Endothelial cell of umbilical vein (primary cell): Measurements from ENCODE around the gene ALKBH6. TPM values are rescaled to one million over a fixed set of nuclear protein-coding genes. Genes with fewer than 3 reads are reported as not detected.

Source experiments
- BruUV-seq: library from RNA; stranded (reverse); fragments of 400-500 nt; replicated peaks from 2 replicates; lab custom pipeline; 2021; lab: Mats Ljungman, UMichigan
- CTCF ChIA-PET: fragments of 300-600, 350-600 bp; sonication (Branson Sonifier 250); formaldehyde crosslinking; loops from one replicate; lab custom pipeline; 2021; ENCODE audit warnings: antibody characterized with exemption, inconsistent platforms; lab: Charles Lee
- POLR2A ChIA-PET: fragments of 300-600, 350-600 bp; sonication (Branson Sonifier 250); formaldehyde crosslinking; loops from one replicate; lab custom pipeline; 2021; ENCODE audit warnings: antibody characterized with exemption, inconsistent platforms; lab: Charles Lee
- DNase-seq: peaks from one replicate; pipeline ENCODE4 v3.0.0-alpha.2; 2011; ENCODE audit warnings: low read depth, low spot score
- FAIRE-seq: peaks from 2 replicates; lab custom pipeline; 2011; peaks lifted over from hg19 to GRCh38; lab: Jason Lieb, UNC
- H2AFZ ChIP-seq: 2 replicates; pipeline ENCODE4 v1.6.0; 2012; ENCODE audit warnings: low read depth, low read length, control low read depth, inconsistent platforms
- H3K27ac ChIP-seq: 2 replicates; pipeline ENCODE4 v1.5.1; 2011; ENCODE audit warnings: low read depth, mild to moderate bottlenecking, control low read depth, low read length, moderate library complexity; ENCODE audit not compliant: insufficient read depth
- H3K27me3 ChIP-seq, 2 experiments: 2 replicates each; pipeline versions ENCODE4 v1.6.0 to v1.6.1; 2011; ENCODE audit warnings: low read length in 2 of 2, mixed read lengths in 1 of 2; ENCODE audit not compliant: control insufficient read depth in 2 of 2, insufficient read depth in 2 of 2
- H3K36me3 ChIP-seq, 2 experiments: 2 replicates in 1 of 2; 3 replicates in 1 of 2; pipeline ENCODE4 v1.5.1; 2011; ENCODE audit warnings: low read length in 2 of 2, mild to moderate bottlenecking in 1 of 2, moderate library complexity in 1 of 2; ENCODE audit not compliant: control insufficient read depth in 2 of 2, insufficient read depth in 2 of 2; ENCODE audit errors: extremely low read depth in 1 of 2
- H3K4me1 ChIP-seq: 3 replicates; pipeline ENCODE4 v1.5.1; 2011; ENCODE audit warnings: mild to moderate bottlenecking, low read length; ENCODE audit not compliant: control insufficient read depth, insufficient read depth; ENCODE audit errors: extremely low read depth
- H3K4me2 ChIP-seq: 2 replicates; pipeline ENCODE4 v1.6.1; 2011; ENCODE audit warnings: low read length, control low read depth, mixed read lengths; ENCODE audit not compliant: insufficient read depth
- H3K4me3 ChIP-seq, 3 experiments: fragments of 200-600 bp in 1 of 3; sonication (generic), shearing (Covaris generic) in 1 of 3; replicated peaks in 1 of 3; 2 replicates each; pipeline ENCODE4 v1.5.1; 2011 to 2016; ENCODE audit warnings: control low read depth in 3 of 3, low read length in 3 of 3, mild to moderate bottlenecking in 2 of 3, inconsistent platforms in 1 of 3, low read depth in 1 of 3, moderate library complexity in 1 of 3; ENCODE audit not compliant: insufficient read depth in 1 of 3
- H3K79me2 ChIP-seq: 2 replicates; pipeline ENCODE4 v1.6.0; 2012; ENCODE audit warnings: low read length, inconsistent platforms; ENCODE audit not compliant: control insufficient read depth, insufficient read depth
- H3K9ac ChIP-seq: replicated peaks from 2 replicates; pipeline ENCODE3; 2011; ENCODE audit warnings: low read length, control low read depth; ENCODE audit not compliant: insufficient read depth; ENCODE audit errors: extremely low read depth
- H3K9me1 ChIP-seq: replicated peaks from 3 replicates; pipeline ENCODE4 v1.6.0; 2011; ENCODE audit warnings: mild to moderate bottlenecking, low read length; ENCODE audit not compliant: control insufficient read depth, insufficient read depth; ENCODE audit errors: extremely low read depth
- H3K9me3 ChIP-seq: replicated peaks from 2 replicates; pipeline ENCODE4 v1.5.1; 2012; ENCODE audit warnings: low read length, inconsistent platforms; ENCODE audit not compliant: control insufficient read depth, insufficient read depth
- H4K20me1 ChIP-seq: replicated peaks from 2 replicates; pipeline ENCODE3; 2011; ENCODE audit warnings: mild to moderate bottlenecking, low read length; ENCODE audit not compliant: control insufficient read depth, insufficient read depth; ENCODE audit errors: extremely low read depth
- EZH2 ChIP-seq: IDR thresholded peaks from 2 replicates; pipeline ENCODE4 v1.6.1; 2012; ENCODE audit warnings: borderline replicate concordance, low read depth, mild to moderate bottlenecking, moderate library complexity, low read length, inconsistent platforms; ENCODE audit not compliant: severe bottlenecking
- FOS ChIP-seq: IDR thresholded peaks from 2 replicates; pipeline ENCODE4 v1.6.1; 2011; ENCODE audit warnings: mild to moderate bottlenecking, low read length, moderate library complexity, borderline replicate concordance; ENCODE audit not compliant: insufficient read depth
- GATA2 ChIP-seq: IDR thresholded peaks from 2 replicates; pipeline ENCODE4 v1.7.0; 2011; ENCODE audit warnings: low read depth, mild to moderate bottlenecking, moderate library complexity, mixed read lengths, low read length; ENCODE audit not compliant: insufficient read length, insufficient read depth
- JUN ChIP-seq: IDR thresholded peaks from 2 replicates; pipeline ENCODE4 v1.6.1; 2011; ENCODE audit warnings: borderline replicate concordance, low read depth; ENCODE audit not compliant: insufficient read length, insufficient read depth
- MYC ChIP-seq: IDR thresholded peaks from one replicate; pipeline ENCODE4 v1.6.1; 2011; ENCODE audit warnings: mild to moderate bottlenecking, low read depth, low read length
- POLR2A ChIP-seq: IDR thresholded peaks from 2 replicates; pipeline ENCODE4 v1.6.1; 2012; ENCODE audit warnings: low read depth, mild to moderate bottlenecking, control low read depth, low read length
- POLR2AphosphoS5 ChIP-seq: IDR thresholded peaks from 2 replicates; pipeline ENCODE4 v1.6.1; 2012; ENCODE audit warnings: low read depth, mild to moderate bottlenecking, control low read depth, low read length, moderate library complexity; ENCODE audit not compliant: insufficient read depth
- dilution Hi-C: fragments of 300-500 bp; cut with MboI; formaldehyde crosslinking; loops from one replicate; pipeline ENCODE4 v1.15.0; 2019; ENCODE audit warnings: low sequenced_read_pairs; ENCODE audit not compliant: extremely low pct_ligation_motif_present
- intact Hi-C: fragments of 100-400 bp; cut with micrococcal nuclease; formaldehyde crosslinking; loops from one replicate; pipeline ENCODE4 v1.10.0; 2022
- polyA plus RNA-seq, 4 experiments: library from polyadenylated mRNA; depleted of rRNA in 3 of 4; stranded (reverse) in 3 of 4; unstranded in 1 of 4; fragments of >200 nt; gene quantifications; 2 replicates each; pipeline versions ENCODE4 v1.2.1 to v1.2.3, GENCODE V29; 2011 to 2012; ENCODE audit warnings: missing spikeins in 1 of 4
- total RNA-seq: library from RNA; stranded (reverse); gene quantifications from 2 replicates; pipeline ENCODE4 v1.2.3, GENCODE V29; 2021
- TF ChIP-seq, protein P1 (sequence below): IDR thresholded peaks from 2 replicates; pipeline ENCODE4 v1.6.1; 2011; ENCODE audit not compliant: insufficient read depth, insufficient read length
- TF ChIP-seq, protein P2 (sequence below), 2 donors: IDR thresholded peaks; 1 replicate in 1 of 2; 2 replicates in 1 of 2; pipeline ENCODE4 v1.5.1; 2011; ENCODE audit warnings: low read length in 2 of 2, mild to moderate bottlenecking in 2 of 2, moderate library complexity in 2 of 2, control low read depth in 1 of 2, inconsistent platforms in 1 of 2, low read depth in 1 of 2; ENCODE audit not compliant: insufficient read depth in 1 of 2; ENCODE audit errors: extremely low read depth in 1 of 2

ALKBH6 gene
- total and polyA plus RNA-seq, 2 donors (not counting 3 experiments of a cell fraction or from before 2014, with no cell fraction given) = 17.3 to 26.7 TPM

DNA sequence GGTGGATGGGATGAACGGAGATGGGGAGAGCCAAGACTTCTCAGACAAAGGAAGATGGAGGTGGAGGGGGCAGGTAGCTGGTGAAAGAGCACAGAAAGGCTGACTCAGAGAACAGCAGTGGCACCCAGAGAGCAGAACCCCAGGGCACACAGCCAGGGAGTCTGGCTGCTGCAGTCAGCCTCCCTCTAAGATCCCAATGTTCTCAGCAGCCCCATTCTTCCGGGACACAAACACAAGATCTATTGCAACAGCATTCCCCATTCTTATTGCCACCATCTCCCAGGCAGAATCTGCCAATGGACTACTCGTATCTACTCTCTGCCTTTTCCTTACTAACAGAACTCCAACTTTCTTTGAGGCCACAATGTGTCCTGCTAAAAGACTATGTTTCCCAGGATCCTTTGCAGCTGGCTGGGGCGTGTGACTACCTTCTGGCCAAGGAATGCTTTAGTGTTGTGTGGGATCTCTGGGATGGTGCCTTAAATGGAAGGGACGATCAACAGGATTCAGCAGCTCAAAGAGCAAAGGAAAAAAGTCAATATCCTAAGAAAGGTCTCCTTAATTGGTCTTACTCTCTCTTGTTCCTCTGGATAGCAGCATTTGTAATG is 32.5 kb upstream of the ALKBH6 start:
- H3K36me3 ChIP-seq = no peaks in the 10 kb centered on the region
- H3K9ac ChIP-seq = no peak overlapping the region
- DNase-seq (no peak), FAIRE-seq (no peak)
- H3K9me3 ChIP-seq = no peaks in the 10 kb centered on the region
- H3K4me1 ChIP-seq = no peaks in the 10 kb centered on the region
- dilution Hi-C loops = no loop called here
- no TSS peak for BruUV-seq
- H3K27me3 ChIP-seq = no peaks in the 10 kb centered on the region
- no peak overlapping the region for H2AFZ ChIP-seq
- CTCF ChIA-PET = no interaction called here
- no peak overlapping the region for H3K4me3 ChIP-seq
- H4K20me1 ChIP-seq = no peaks in the 10 kb centered on the region
- H3K4me2 ChIP-seq = no peak overlapping the region
- no peak for TF ChIP-seq FOS
- no peak for TF ChIP-seq JUN
- no peak for TF ChIP-seq GATA2
- no peak for TF ChIP-seq POLR2A
- TF ChIP-seq MYC = no peak
- TF ChIP-seq, protein P1, sequence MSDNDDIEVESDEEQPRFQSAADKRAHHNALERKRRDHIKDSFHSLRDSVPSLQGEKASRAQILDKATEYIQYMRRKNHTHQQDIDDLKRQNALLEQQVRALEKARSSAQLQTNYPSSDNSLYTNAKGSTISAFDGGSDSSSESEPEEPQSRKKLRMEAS = no peak
- no peak for TF ChIP-seq POLR2AphosphoS5
- TF ChIP-seq, protein P2, sequence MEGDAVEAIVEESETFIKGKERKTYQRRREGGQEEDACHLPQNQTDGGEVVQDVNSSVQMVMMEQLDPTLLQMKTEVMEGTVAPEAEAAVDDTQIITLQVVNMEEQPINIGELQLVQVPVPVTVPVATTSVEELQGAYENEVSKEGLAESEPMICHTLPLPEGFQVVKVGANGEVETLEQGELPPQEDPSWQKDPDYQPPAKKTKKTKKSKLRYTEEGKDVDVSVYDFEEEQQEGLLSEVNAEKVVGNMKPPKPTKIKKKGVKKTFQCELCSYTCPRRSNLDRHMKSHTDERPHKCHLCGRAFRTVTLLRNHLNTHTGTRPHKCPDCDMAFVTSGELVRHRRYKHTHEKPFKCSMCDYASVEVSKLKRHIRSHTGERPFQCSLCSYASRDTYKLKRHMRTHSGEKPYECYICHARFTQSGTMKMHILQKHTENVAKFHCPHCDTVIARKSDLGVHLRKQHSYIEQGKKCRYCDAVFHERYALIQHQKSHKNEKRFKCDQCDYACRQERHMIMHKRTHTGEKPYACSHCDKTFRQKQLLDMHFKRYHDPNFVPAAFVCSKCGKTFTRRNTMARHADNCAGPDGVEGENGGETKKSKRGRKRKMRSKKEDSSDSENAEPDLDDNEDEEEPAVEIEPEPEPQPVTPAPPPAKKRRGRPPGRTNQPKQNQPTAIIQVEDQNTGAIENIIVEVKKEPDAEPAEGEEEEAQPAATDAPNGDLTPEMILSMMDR (IDR thresholded peaks at IDR 0.05; ENCODE audit: extremely low read depth in 1 of 2, insufficient read depth in 1 of 2, low read depth in 1 of 2, low read length in 2 of 2) = no peak
- no peak for TF ChIP-seq EZH2
- H3K79me2 ChIP-seq = no peaks in the 10 kb centered on the region
- intact Hi-C loops = no loop called here
- no peak overlapping the region for H3K27ac ChIP-seq
- no peaks in the 10 kb centered on the region for H3K9me1 ChIP-seq
- POLR2A ChIA-PET = no interaction called here
